ENCODE measurements around the gene B3GNT2. TPM values are rescaled to one million over a fixed set of nuclear protein-coding genes. Genes with fewer than 3 reads are reported as not detected.
"Not testable (repeated sequence)": the region's sequence is repeated elsewhere in the genome, so short reads cannot be mapped to it uniquely, and the experiment has no call there.

Gene B3GNT2
- total and polyA plus RNA-seq, 7 donors, result 12.3 to 25.8 (median 19.3) TPM

GRCh38 chr2:62266433-62267038, 70.6 kb downstream of the B3GNT2 start:
- no peak for DNase-seq
- intact Hi-C loops (cut with DNase I), result no loop called here

GRCh38 chr2:62267696-62268095, 71.8 kb downstream of the B3GNT2 start:
- no peak overlapping the region for H3K27ac ChIP-seq
- H3K4me3 ChIP-seq, result no peak overlapping the region
- TF ChIP-seq EP300 (IDR thresholded peaks at IDR 0.05), result no peak
- no peak for TF ChIP-seq CTCF (IDR thresholded peaks at IDR 0.05)
- no peak for TF ChIP-seq POLR2A (IDR thresholded peaks at IDR 0.05)
- TF ChIP-seq POLR2AphosphoS5 (IDR thresholded peaks at IDR 0.05), result no peak
- no peaks in the 10 kb centered on the region for H3K9me3 ChIP-seq
- intact Hi-C loops (cut with DNase I), result no loop called here
- no peak for DNase-seq
- H3K27me3 ChIP-seq, result no peaks in the 10 kb centered on the region
- H3K36me3 ChIP-seq, result no peaks in the 10 kb centered on the region
- H3K4me1 ChIP-seq, result peaks cover 0 to 16% (median 0%) of the 10 kb centered on the region in 4 donors
- 90 to 96% methylated on average over 2 of the region's 2 CpGs for WGBS, 2 donors

More at GRCh38 chr2:62266433-62267038, 70.6 kb downstream of the B3GNT2 start:
- Histone ChIP-seq H3K27ac (no peak overlapping the region), H3K4me1 (peaks cover 0 to 17% (median 0%) of the 10 kb centered on the region in 4 donors), H3K4me3 (no peak overlapping the region), H3K36me3 (no peaks in the 10 kb centered on the region), H3K9me3 (no peaks in the 10 kb centered on the region), H3K27me3 (no peaks in the 10 kb centered on the region)
- no peak for TF ChIP-seq CTCF (IDR thresholded peaks at IDR 0.05)
- no peak for TF ChIP-seq EP300 (IDR thresholded peaks at IDR 0.05)
- 77 to 82% methylated on average over 7 of the region's 7 CpGs for WGBS, 2 donors

- H3K27me3 ChIP-seq; H3K9me3 ChIP-seq; intact Hi-C loops (cut with DNase I); H3K36me3 ChIP-seq; DNase-seq; H3K4me3 ChIP-seq; H3K4me1 ChIP-seq; H3K27ac ChIP-seq: not testable (repeated sequence)
- WGBS, 2 donors, result 58 to 82% methylated on average over 4 of the region's 4 CpGs
Observed at GRCh38 chr2:62268681-62269188, 72.8 kb downstream of the B3GNT2 start.

GRCh38 chr2:62270728-62271127, 74.8 kb downstream of the B3GNT2 start:
- Histone ChIP-seq H3K36me3 (no peaks in the 10 kb centered on the region), H3K4me3 (no peak overlapping the region), H3K9me3 (no peaks in the 10 kb centered on the region), H3K27me3 (no peaks in the 10 kb centered on the region), H3K4me1 (peaks cover 0 to 10% (median 0%) of the 10 kb centered on the region in 4 donors), H3K27ac (no peak overlapping the region)
- TF ChIP-seq EP300 (IDR thresholded peaks at IDR 0.05), result no peak
- no peak for TF ChIP-seq CTCF (IDR thresholded peaks at IDR 0.05)
- no peak for TF ChIP-seq POLR2A (IDR thresholded peaks at IDR 0.05)
- no peak for TF ChIP-seq POLR2AphosphoS5 (IDR thresholded peaks at IDR 0.05)
- WGBS, 2 donors, result 14 to 37% methylated on average over 3 of the region's 3 CpGs
- intact Hi-C loops (cut with DNase I), result no loop called here
- DNase-seq, result peak; percentile 81

Small RNAs within 50 kb of the gene (small RNA-seq; reads per million reads assigned to genes)
- gene MIR5192 (0 reads per million in 3 donors), gene RN7SL51P (0 reads per million in 3 donors)
